Left colon (tissue), 2 donors: Measurements from ENCODE around the gene PAFAH1B1. TPM values are rescaled to one million over a fixed set of nuclear protein-coding genes. Genes with fewer than 3 reads are reported as not detected.

ENCODE experiments used
- ATAC-seq: fragments of 200-7000 bp; cut with Tn5 transposase; one replicate; pipeline ENCODE4 v1.9.1; 2020; ENCODE audit warnings: mild to moderate bottlenecking, moderate library complexity
- DNase-seq, 2 donors: peaks; one replicate each; pipeline ENCODE4 v3.0.0-alpha.2; 2020
- intact Hi-C, 2 donors: fragments of 100-400 bp; cut with DNase I in 1 of 2; cut with micrococcal nuclease in 1 of 2; formaldehyde crosslinking; loops; one replicate each; pipeline versions ENCODE4 v1.11.2 to v1.14.0; 2022; cut with DNase I, micrococcal nuclease
- total RNA-seq, 2 donors: library from RNA; stranded (reverse); fragmentation: NEBNext Ultra II Directional; extraction: Animal tissue kit (Norgen Biotek cat#: 25700); gene quantifications; one replicate each; pipeline ENCODE4 v1.2.1, GENCODE V29; 2021
- donor health status: DM: no; HTN: no; CAD: no.
- donor health status: DM: yes; HTN: yes; CAD: no.

Gene PAFAH1B1
- total RNA-seq, 2 donors from 2014 or later: 117 to 120 TPM

DNA sequence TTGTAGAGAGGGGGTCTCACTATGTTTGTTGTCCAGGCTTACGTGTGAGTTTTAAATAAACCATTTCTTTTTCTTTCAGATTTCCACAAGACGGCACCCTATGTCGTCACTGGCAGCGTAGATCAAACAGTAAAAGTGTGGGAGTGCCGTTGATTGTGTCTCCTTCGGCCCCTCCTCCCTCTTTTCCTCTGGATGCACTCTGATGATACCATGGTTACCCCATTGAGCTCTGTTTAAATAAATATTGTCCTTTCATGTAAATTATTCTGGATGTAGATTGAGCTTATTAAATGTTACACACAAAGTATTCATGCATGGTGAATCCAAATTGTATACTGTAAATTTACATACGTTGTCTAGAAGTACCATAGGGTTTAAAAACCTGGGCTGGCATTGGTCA, 88.2 kb downstream of the PAFAH1B1 start:
- intact Hi-C loops: no loop called here
- ATAC-seq (no peak), DNase-seq (no peak)

DNA sequence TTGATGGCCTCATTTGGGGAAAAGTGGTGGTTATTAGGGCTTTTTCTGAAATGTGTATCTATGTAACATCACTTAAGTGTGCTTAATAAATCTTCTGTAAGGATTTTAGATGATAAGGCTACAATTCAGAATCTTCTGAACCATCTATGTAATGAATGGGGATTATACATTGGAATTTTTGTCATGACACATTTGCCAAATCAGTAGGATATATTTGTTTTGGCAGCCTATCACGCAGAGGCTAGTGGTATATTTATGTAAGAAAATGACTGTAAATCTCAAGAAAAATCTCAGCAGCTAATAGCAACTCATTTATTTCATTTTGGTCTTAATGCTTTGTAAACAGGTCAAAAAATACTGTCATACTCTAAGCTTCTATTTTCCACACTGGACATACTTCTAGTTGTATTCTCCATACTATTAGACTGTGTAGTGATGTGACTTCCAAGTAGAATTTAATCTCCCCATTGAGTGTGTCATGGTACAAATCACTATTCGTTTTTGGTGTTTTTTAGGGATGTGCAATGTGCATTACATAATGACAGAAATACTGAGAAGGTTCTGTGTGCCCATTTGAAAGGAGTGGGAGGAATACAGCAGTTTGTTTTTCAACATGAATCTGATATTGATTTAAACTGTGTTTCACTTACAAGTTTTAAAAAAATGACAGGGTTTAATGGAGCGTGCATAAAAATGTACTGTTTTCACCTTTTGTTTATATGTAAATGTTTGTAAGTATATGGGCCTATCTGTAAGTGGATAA, 88.9 kb downstream of the PAFAH1B1 start:
- DNase-seq (no peak), ATAC-seq (no peak)
- intact Hi-C loops: no loop called here

GRCh38 chr17:2683912-2684311, 90.5 kb downstream of the PAFAH1B1 start:
- intact Hi-C loops: no loop called here
- DNase-seq (peak in 1 of 2 donors; percentile 41), ATAC-seq (peak; percentile 71)

DNA sequence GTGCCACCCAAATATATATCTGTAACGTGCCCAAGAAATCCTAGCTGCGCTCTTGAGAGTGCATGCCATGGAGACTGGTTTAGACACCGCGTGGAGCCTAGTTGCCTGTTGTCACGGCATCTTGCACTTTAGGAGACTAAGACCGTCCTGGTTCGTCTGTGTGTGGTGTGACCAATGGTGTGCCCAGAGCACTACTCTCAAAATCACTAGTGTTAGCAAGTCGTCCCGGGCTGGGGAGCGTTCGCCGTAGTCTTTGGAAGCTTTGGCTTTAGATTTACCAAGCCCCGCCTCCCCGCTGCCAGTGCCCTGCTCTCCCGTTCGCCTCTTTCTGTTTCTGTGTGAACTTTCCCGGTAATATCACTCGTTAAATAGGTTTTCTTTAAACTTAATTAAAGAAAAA, 91.1 kb downstream of the PAFAH1B1 start:
- no peak for DNase-seq
- intact Hi-C loops: no loop called here
- no peak for ATAC-seq

GRCh38 chr17:2685696-2686095, 92.2 kb downstream of the PAFAH1B1 start:
- DNase-seq (no peak), ATAC-seq (no peak)
- intact Hi-C loops: no loop called here

- no peak for DNase-seq
- intact Hi-C loops: no loop called here
- no peak for ATAC-seq
Observed at GRCh38 chr17:2687074-2687418, 93.6 kb downstream of the PAFAH1B1 start.

- DNase-seq (no peak), ATAC-seq (peak; percentile 17)
- intact Hi-C loops: no loop called here
Observed at GRCh38 chr17:2688351-2689342, 95.2 kb downstream of the PAFAH1B1 start.

DNA sequence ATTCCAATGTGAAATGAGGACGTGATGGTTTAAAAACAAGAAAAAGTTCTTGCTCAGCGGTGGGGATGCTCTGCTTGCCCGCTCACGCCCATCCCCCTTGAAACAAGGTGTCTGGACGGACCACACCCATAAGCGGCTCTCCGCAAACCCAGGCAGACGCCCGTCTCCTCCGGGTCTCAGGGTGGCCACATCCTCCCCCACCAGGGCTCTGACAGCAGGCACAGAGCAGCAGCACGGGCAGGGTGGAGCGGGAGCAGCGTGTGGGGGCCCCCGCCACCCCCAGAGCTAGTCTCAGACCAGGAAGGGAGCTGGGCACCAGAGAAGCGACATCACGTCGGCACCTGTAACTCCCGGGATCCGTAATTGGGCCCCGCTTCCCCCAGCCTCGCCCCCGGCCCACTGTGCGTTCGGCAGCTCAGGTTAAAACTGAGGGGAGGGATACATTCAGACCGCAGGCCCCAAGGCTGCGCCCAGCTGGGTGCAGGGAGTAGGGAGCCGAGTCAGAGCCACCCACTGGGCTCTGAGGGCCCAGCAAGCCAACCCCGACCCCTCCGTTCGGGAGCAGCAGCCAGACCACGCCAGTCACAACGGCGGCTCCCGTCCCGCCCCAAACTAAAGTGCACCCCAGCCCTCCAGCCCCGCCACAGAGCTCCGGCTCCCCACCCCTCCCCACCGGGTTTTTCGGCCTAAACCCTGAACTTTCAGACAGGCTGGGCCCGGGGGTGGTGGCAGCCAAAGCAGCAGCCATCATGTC, 96.1 kb downstream of the PAFAH1B1 start:
- intact Hi-C loops: no loop called here
- DNase-seq (peak in 1 of 2 donors; percentile 30), ATAC-seq (peak; percentile 3)

- ATAC-seq (no peak), DNase-seq (no peak)
- intact Hi-C loops: no loop called here
Observed at GRCh38 chr17:2690165-2691068, 97.0 kb downstream of the PAFAH1B1 start.

DNA sequence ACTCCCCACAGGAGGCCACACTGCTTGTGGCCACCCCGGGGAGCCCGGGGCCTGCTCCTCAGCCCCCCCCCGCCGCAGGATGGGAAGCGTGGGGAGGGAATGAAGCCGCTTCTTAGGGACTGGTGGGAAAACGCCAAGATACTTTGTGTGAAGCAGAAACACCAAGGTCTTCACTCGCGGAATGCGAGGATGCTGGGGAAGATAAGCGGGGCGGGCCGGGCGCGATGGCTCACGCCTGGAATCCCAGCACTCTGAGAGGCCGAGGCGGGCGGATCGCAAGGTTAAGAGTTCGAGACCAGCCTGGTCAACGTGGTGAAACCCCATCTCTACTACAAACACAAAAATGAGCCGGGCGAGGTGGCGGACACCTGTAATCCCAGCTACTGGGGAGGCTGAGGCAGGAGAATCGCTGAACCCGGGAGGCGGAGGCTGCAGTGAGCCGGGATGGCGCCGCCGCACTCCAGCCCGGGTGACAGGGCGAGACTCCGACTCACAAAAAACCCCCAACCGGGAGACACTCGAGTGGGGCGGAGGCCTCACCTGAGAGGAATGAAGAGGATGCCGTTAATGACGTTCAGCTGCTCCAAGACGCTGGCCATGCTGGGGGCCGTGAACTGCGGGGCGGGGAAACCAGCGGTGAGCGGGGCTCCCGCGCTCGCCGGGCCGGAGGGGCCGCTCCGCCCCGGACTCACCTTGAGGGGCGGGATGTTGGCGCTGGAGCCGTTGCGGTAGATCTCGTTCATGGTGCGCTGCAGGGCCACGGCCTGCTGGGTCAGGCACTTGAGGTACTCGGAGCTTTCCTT, 97.8 kb downstream of the PAFAH1B1 start:
- intact Hi-C loops: no loop called here
- ATAC-seq (no peak), DNase-seq (no peak)

DNA sequence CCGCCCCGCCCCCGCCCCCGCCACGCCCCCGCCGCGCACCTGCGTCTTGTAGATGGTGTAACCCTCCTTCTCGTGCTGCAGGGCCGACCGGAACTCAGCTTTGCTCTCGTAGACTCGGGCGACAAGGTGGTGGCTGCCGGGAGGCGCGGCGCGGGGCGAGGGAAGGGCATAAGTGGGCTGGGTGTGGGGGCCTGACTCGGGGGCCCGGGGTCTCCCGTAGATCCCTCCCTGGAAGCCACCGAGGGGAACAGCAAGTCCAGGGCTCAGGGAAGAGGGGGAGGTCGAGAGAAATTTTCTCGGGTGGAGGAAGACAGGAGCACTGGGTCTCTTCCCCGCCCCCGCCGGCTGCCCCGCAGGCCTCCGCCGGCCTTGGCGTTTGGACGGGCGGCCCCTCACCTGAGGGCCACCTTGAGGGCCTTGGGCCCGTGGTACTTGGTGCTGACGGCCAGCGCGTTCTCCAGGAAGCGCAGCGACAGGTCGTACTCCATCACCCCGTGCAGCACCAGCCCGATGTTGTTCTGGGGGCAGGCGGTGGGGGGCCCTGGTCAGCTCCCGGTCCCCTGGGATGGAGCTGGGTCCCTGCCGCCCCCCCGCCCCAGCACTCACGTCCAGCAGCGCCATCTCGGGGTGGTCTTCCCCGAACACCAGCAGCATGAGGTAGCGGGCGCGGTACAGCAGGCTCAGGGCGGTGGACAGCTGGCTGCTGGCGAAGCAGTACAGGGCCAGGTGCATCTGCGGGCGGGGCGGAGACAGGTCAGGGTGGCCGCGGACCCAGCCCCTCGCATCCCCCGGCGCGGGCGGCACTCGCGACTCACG, 98.7 kb downstream of the PAFAH1B1 start:
- DNase-seq (no peak), ATAC-seq (no peak)
- intact Hi-C loops: no loop called here

- intact Hi-C loops: no loop called here
- DNase-seq (no peak), ATAC-seq (no peak)
Observed at GRCh38 chr17:2692781-2693135, 99.3 kb downstream of the PAFAH1B1 start.

GRCh38 chr17:2693561-2694380, 100.3 kb downstream of the PAFAH1B1 start:
- intact Hi-C loops: no loop called here
- no peak for ATAC-seq
- DNase-seq: no peak

GRCh38 chr17:2694381-2695242, 101.2 kb downstream of the PAFAH1B1 start:
- no peak for DNase-seq
- no peak for ATAC-seq
- intact Hi-C loops: no loop called here
